Cardiac fibroblast (primary cell): ENCODE results near the gene BST1.

Experiments used
- DNase-seq, 2 donors: peaks; one replicate each; pipeline versions ENCODE4 v3.0.0 to v3.0.0-alpha.2; 2010; ENCODE audit warnings: low read depth in 2 of 2
- H3K4me3 ChIP-seq, 2 donors: replicated peaks in 1 of 2; 1 replicate in 1 of 2; 2 replicates in 1 of 2; pipeline ENCODE4 v1.5.1; 2011; ENCODE audit warnings: low read depth in 2 of 2, low read length in 2 of 2, mild to moderate bottlenecking in 2 of 2, moderate library complexity in 1 of 2
- TF ChIP-seq, protein P1 (sequence below): IDR thresholded peaks from one replicate; pipeline ENCODE4 v1.5.1; 2011; ENCODE audit warnings: low read depth, mild to moderate bottlenecking, low read length, inconsistent platforms

The BST1 gene

DNA sequence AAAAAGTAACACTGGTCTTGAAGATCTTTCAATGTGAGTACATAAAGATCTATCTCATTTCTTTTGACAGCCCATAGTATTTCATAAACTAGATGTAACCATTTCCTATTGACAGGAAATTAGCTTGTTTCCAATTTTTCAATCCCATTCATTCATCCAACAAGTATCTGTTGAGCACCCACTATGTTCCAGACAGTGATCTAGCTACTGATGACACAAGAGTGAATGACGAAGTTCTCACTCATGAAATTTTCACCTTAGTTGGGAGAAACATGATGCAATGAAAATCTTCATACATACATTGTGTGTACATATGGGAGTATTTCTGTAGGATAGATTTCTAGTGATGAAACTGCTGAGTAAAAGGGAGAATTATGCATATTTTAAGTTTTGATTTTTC, 76.9 kb downstream of the BST1 start:
- H3K4me3 ChIP-seq, result no peak overlapping the region
- TF ChIP-seq, protein P1, sequence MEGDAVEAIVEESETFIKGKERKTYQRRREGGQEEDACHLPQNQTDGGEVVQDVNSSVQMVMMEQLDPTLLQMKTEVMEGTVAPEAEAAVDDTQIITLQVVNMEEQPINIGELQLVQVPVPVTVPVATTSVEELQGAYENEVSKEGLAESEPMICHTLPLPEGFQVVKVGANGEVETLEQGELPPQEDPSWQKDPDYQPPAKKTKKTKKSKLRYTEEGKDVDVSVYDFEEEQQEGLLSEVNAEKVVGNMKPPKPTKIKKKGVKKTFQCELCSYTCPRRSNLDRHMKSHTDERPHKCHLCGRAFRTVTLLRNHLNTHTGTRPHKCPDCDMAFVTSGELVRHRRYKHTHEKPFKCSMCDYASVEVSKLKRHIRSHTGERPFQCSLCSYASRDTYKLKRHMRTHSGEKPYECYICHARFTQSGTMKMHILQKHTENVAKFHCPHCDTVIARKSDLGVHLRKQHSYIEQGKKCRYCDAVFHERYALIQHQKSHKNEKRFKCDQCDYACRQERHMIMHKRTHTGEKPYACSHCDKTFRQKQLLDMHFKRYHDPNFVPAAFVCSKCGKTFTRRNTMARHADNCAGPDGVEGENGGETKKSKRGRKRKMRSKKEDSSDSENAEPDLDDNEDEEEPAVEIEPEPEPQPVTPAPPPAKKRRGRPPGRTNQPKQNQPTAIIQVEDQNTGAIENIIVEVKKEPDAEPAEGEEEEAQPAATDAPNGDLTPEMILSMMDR, result no peak
- DNase-seq, result peak in 1 of 2 donors; percentile 33

DNA sequence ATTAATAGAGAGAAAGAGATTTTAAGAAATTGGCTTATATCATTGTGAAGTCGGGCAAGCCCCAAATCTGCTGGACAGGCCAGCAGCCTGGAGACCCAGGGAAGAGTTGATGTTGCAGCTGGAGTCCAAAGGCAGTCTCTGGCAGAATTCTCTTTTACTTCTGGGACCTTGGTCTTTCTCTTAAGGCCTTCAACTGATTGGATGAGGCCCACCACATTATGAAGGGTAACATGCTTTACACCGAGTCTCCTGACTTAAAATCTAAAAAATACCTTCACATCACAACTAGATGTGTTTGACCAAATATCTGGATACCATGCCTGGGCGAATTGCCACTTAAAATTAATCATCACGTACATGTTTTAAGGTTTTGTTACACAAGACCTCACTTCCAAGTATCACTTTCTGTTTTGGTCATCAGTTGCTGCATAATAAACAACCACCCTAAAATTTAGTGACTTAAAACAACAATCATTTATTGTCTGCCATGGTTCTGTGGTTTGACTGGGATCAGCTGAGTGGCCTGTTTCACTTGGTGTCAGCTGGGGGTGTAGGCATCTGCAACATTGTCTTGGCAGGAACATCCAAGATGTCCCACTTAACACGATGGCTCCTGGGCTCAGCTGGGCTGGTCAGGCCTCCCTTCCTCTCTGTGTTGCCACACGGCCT, 78.7 kb downstream of the BST1 start:
- peak; percentile 16 to 31 for DNase-seq
- TF ChIP-seq, protein P1, result no peak
- no peak overlapping the region for H3K4me3 ChIP-seq
